Left lung (tissue), 10 donors: ENCODE results near the gene MTUS2. TPM values are rescaled to one million over a fixed set of nuclear protein-coding genes. Genes with fewer than 3 reads are reported as not detected.

Experiments used
- ATAC-seq: fragments of 200-7000 bp; cut with Tn5 transposase; one replicate; pipeline ENCODE4 v1.9.1; 2020; ENCODE audit warnings: moderate library complexity
- DNase-seq, 4 donors: peaks; one replicate each; pipeline ENCODE4 v3.0.0-alpha.2; 2013 to 2020
- H3K27ac ChIP-seq, 2 donors: fragments of 200-600 bp; sonication (generic) in 1 of 2; one replicate each; pipeline versions ENCODE4 v1.5.0 to v1.8.0; 2020 to 2021
- H3K27me3 ChIP-seq, 2 donors: fragments of 200-600 bp; sonication (generic) in 1 of 2; one replicate each; pipeline versions ENCODE4 v1.5.0 to v1.8.0; 2020 to 2021
- H3K36me3 ChIP-seq, 2 donors: fragments of 200-600 bp; sonication (generic) in 1 of 2; one replicate each; pipeline versions ENCODE4 v1.5.0 to v1.8.0; 2020 to 2021
- H3K4me1 ChIP-seq, 2 donors: fragments of 200-600 bp; one replicate each; pipeline ENCODE4 v1.8.0; 2021
- H3K4me3 ChIP-seq, 2 donors: fragments of 200-600 bp; sonication (generic) in 1 of 2; one replicate each; pipeline versions ENCODE4 v1.5.0 to v1.8.0; 2020 to 2021; ENCODE audit warnings: mild to moderate bottlenecking in 1 of 2
- H3K9me3 ChIP-seq, 2 donors: fragments of 200-600 bp; sonication (generic) in 1 of 2; one replicate each; pipeline versions ENCODE4 v1.5.0 to v1.8.0; 2020 to 2021
- CTCF ChIP-seq, 2 donors: fragments of 200-600 bp; sonication (generic) in 1 of 2; IDR thresholded peaks; one replicate each; pipeline versions ENCODE4 v1.5.0 to v1.8.0; 2021; ENCODE audit warnings: antibody characterized with exemption in 2 of 2
- intact Hi-C, 2 donors: fragments of 100-400 bp; cut with DNase I; formaldehyde crosslinking; loops; one replicate each; pipeline versions ENCODE4 v1.11.2 to v1.14.2; 2022
- polyA plus RNA-seq, 6 donors: library from polyadenylated mRNA; unstranded; fragments of 120-200 nt; gene quantifications; one replicate each; pipeline ENCODE4 v1.2.1, GENCODE V29; 2013; ENCODE audit not compliant: insufficient read length in 6 of 6
- total RNA-seq, 2 donors: library from RNA; stranded (reverse); fragmentation: NEBNext Ultra II Directional; extraction: Animal tissue kit (Norgen Biotek cat#: 25700); gene quantifications; one replicate each; pipeline ENCODE4 v1.2.1, GENCODE V29; 2021
- donor health status: DM: no; HTN: yes; CAD: no.
- donor health status: DM: no; HTN: no; CAD: no.

The MTUS2 gene
- total and polyA plus RNA-seq, 8 donors, result 0.21 to 0.92 (median 0.50) TPM

GRCh38 chr13:29435125-29435911 lies 615.2 kb downstream of the MTUS2 start:
- H3K4me1 ChIP-seq, result peaks cover 6 to 10% of the 10 kb centered on the region in 2 donors
- H3K4me3 ChIP-seq, result no peak overlapping the region
- H3K27me3 ChIP-seq, result peaks cover 4 to 6% of the 10 kb centered on the region in 2 donors
- H3K36me3 ChIP-seq, result no peaks in the 10 kb centered on the region
- ATAC-seq (peak; percentile 76), DNase-seq (peak in 2 of 4 donors; percentile 47 to 52)
- no peak for TF ChIP-seq CTCF (IDR thresholded peaks at IDR 0.05)
- H3K27ac ChIP-seq, result peak overlapping the region in 1 of 2 donors; percentile 2
- H3K9me3 ChIP-seq, result no peaks in the 10 kb centered on the region
- intact Hi-C loops, result no loop called here

- Histone ChIP-seq H3K36me3 (no peaks in the 10 kb centered on the region), H3K4me3 (no peak overlapping the region), H3K27ac (peak overlapping the region in 1 of 2 donors; percentile 2), H3K4me1 (peaks cover 6 to 10% of the 10 kb centered on the region in 2 donors), H3K27me3 (no peaks in the 10 kb centered on the region), H3K9me3 (no peaks in the 10 kb centered on the region)
- DNase-seq (no peak), ATAC-seq (peak; percentile 66)
- intact Hi-C loops, result no loop called here
- no peak for TF ChIP-seq CTCF (IDR thresholded peaks at IDR 0.05)
Measured at GRCh38 chr13:29436291-29436690, 616.2 kb downstream of the MTUS2 start.

GRCh38 chr13:29436721-29437280 lies 616.7 kb downstream of the MTUS2 start:
- ATAC-seq (no peak), DNase-seq (peak in 2 of 4 donors; percentile 48)
- intact Hi-C loops, result no loop called here
- H3K4me3 ChIP-seq, result no peak overlapping the region
- no peaks in the 10 kb centered on the region for H3K36me3 ChIP-seq
- TF ChIP-seq CTCF (IDR thresholded peaks at IDR 0.05), result no peak
- peaks cover 6 to 10% of the 10 kb centered on the region in 2 donors for H3K4me1 ChIP-seq
- H3K9me3 ChIP-seq, result no peaks in the 10 kb centered on the region
- no peaks in the 10 kb centered on the region for H3K27me3 ChIP-seq
- H3K27ac ChIP-seq, result no peak overlapping the region

GRCh38 chr13:29438769-29439168 lies 618.6 kb downstream of the MTUS2 start:
- H3K4me3 ChIP-seq, result no peak overlapping the region
- intact Hi-C loops, result no loop called here
- no peaks in the 10 kb centered on the region for H3K36me3 ChIP-seq
- H3K9me3 ChIP-seq, result no peaks in the 10 kb centered on the region
- ATAC-seq, result no peak
- H3K4me1 ChIP-seq, result peaks cover 6 to 10% of the 10 kb centered on the region in 2 donors
- DNase-seq, result no peak
- no peak overlapping the region for H3K27ac ChIP-seq
- no peak for TF ChIP-seq CTCF (IDR thresholded peaks at IDR 0.05)
- H3K27me3 ChIP-seq, result no peaks in the 10 kb centered on the region

- intact Hi-C loops, result no loop called here
- DNase-seq, result no peak
- Histone ChIP-seq H3K36me3 (no peaks in the 10 kb centered on the region), H3K9me3 (no peaks in the 10 kb centered on the region), H3K4me3 (no peak overlapping the region), H3K27me3 (no peaks in the 10 kb centered on the region), H3K4me1 (peaks cover 6 to 10% of the 10 kb centered on the region in 2 donors), H3K27ac (no peak overlapping the region)
- no peak for TF ChIP-seq CTCF (IDR thresholded peaks at IDR 0.05)
- ATAC-seq, result no peak
Measured at GRCh38 chr13:29439601-29440388, 619.7 kb downstream of the MTUS2 start.
